GM12872 (cell line): ENCODE data around the gene CRYBG2.

Experiments
- CTCF ChIP-seq: IDR thresholded peaks from 3 replicates; pipeline ENCODE4 v1.5.1; 2011; ENCODE audit warnings: low read depth, mild to moderate bottlenecking, low read length, moderate library complexity; ENCODE audit not compliant: insufficient read depth

CRYBG2 gene

GRCh38 chr1:26368006-26368405, 14.1 kb upstream of the CRYBG2 start:
- TF ChIP-seq CTCF: no peak

DNA sequence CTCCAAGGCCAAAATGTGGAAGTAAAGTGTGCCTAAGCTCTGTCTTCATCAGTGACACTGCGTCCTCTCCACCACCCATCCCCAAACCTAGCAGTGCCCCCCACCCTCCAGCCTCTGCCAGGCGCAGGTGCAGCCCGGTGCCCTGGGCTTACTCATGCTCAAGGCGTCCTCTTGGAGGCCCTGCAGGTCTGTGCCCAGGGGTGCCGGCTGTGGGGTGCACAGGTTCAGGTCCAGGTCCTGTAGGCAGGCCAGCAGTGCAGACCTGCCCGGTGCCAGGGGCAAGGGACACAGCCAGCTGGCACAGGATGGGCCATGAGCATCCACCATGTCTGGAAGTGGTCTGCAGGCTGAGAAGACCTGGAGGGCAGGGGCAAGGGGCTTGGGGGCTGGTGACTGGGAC, 13.5 kb upstream of the CRYBG2 start:
- no peak for TF ChIP-seq CTCF

GRCh38 chr1:26364956-26365355, 11.0 kb upstream of the CRYBG2 start:
- no peak for TF ChIP-seq CTCF

DNA sequence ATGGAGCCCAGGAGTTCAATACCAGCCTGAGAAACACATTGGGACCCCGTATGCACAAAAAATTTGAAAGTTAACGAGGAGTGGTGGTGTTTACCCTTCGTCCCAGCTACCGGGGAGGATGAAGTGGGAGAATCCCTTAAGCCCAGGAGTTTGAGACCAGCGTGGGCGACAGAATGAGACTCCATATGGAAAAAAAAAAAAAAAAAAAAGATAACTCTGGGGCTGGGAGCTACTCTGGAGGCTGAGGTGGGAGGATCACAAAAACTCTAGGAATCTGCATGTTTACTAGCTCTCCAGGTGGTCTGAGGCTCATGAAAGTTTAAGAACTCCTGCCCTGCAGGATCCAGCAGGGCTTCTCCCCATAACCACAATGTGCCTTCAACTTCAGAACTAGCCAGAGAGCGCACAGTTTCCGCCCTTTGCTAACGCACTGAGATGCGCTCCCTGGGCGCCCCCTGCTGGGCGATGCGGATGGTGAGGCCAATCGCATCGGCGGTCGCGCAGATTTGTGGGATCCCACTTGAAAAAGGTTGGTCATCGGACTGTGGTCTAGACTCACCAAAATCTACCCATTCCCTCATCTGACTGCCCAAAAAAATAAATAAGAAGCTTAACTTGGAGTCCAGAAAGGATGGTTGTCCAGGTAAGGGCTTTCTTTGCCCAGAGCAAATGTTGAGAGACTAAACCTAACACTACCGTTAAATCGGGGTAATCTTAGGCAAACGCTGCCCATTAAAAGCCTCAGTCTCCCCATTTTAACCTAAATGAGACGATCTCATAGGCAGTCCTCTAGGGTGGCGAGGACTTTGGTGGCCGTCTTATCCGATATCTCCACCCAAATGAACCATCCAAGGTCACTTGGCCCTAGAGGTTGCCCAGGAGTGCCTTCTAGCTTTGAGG, 9.9 kb upstream of the CRYBG2 start:
- TF ChIP-seq CTCF: peak; percentile 98

GRCh38 chr1:26362331-26362730, 8.4 kb upstream of the CRYBG2 start:
- no peak for TF ChIP-seq CTCF

DNA sequence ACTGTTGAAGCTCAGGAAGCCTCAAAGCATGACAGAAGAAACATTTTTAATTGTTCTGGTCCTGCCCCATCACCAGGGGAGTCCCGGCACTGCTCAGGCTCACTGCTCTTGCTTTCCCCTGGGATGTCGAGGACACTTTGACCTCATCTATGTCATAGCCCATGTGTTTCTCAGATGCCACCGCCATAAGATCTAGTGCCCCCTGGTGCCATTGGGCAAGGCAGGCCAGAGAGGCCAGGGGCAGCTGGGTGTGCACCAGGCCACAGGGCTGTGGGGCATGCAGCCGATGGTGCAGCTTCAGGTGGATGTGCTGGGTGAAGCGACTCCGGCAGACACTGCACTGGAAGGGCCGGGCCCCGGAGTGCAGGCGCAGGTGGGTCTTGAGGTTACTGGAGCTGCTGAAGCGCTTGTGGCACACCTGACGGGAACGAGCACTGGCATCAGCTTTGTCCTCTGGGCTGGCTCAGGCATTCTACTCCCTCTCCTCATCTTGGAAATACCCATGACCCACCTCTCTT, 7.7 kb upstream of the CRYBG2 start:
- TF ChIP-seq CTCF: no peak

DNA sequence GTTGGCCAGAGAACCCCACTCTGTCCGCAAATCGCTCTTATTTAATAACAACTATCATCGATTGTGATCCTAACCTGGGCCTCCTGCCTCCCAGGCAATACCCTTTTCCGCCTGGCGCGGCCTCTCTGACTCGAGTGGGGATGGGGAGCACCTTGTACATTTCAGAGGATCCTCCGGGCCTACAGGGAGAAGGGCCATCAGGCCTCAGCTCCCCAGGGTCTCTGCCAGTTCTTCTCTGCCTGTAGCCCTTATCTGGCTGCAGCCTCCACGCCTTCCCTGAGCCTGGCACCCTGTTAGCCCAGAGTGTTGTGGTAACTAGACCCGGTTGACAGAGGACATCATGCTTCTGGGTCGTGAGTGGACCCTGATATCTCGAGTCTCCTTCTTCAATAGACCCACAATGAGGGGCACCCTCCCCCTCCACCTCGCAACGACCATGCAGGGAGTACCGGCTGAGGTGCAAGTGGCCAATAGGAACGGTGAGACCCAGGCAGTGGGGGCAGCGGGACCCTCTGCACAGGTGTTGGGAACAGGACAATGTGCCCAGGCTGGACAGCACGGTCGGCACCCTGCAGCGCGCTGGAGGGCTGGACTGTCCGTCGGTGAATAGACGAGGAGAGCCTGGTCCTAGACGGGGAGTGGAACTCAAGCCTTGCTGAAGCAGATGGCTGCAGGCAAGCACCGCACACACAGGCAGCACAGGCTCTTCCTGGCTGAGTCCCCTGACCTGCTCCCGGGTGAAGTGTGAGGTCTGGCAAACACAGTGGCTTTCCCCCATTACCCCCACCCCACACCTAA, 7.1 kb upstream of the CRYBG2 start:
- TF ChIP-seq CTCF: no peak
